Stimulated activated CD4-positive, alpha-beta T cell treated with anti-CD3 and anti-CD28 coated beads, Interleukin-1b, Interleukin-23, amount 100 ng/mL, for 24 hours (primary cell): Measurements from ENCODE around the gene GATA2.

Experiments used
- DNase-seq, 4 experiments: peaks; one replicate each; pipeline ENCODE4 v3.0.0-alpha.2; 2020; ENCODE audit warnings: low read depth in 4 of 4, low spot score in 1 of 4

GATA2 gene

DNA sequence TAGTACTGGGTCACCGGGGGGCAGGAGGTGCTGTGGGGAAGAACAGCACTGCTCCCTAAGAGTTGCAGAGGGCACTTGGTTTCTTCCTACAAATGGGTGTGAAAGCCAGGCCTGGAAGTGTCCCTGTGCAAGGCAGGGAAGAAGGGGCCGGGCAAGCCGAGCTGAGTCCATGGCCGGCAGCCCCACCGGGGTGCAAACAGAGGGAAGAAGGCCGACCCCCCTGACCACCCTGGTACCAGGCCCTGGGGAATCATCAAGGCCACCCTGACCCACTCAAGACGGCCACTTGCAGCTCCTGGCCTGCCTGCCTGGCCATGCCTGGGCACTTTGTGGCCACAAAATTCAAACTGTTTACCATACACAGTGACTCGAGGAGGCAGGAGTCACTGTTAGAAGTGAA is 17.6 kb downstream of the GATA2 start:
- no peak for DNase-seq

DNA sequence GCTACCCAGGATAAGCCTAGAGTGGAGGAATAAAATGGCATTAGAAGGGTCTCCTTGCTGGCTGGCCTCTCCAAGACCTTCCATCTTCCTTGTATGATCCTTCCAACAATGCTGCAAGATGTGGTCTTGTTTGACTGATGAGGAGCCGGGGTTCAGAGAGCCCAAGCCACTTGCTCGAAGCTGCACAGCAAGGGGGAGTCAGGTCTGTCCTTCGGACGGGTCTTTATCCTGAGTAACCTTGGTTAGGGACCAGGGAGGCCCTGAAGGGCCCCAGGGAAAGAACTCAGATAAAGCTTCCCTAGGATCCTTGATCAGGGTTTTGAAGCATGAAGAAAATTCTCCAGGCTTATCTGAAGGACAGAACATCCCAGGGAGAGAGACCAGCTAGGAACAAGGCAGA is 19.3 kb downstream of the GATA2 start:
- no peak for DNase-seq

DNA sequence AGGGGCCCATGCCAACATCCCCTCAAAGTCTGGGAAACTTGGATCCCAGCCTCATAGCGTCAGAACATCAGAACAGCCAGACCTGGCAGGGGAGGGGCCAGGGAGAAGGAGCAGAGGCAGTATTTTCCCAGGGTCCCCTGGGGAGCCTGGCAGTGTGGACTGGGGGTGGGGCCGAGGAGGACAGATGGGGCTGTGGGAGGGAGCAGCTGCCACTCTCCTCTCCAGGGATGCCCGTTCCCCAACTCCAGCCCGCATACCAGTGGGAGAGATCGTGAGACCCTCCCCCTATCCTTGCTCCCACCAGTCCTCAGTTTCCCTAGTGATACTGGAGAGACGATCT is 19.9 kb downstream of the GATA2 start:
- DNase-seq, result no peak

DNA sequence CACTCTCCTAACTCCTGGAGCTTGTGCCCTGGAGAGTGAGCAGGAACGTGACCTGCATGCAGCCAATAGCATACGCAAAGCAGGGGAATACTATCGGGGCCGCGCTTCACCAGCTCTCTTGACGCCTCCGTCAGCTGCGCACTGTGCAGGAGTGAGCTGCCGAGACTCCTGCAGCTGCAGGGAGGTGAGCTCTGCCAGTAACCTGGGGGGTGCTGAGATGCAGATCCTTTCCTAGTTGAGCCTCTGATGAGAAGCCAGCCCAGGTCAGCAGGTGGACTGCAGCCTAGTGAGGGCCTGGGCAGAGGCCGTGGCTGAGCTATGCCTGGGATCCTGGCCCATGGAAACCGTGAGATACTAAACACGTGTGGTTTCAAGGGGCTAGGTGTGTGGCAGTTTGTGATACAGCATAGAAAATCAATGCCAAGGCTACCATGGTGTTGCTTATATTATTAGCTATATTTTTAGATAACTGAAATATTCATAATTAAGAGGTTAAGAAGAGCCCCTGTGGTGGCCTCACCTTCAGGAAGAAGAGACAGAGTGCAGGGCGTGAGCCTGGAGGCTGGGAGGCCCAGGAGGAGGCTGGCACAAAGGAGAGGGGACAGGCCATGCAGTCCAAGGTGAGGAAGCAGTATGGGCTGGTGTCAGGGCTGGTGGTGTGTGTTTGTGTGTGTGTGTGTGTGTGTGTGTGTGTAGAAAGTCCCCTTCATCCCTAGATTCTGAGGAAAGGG is 20.4 kb downstream of the GATA2 start:
- no peak for DNase-seq

DNA sequence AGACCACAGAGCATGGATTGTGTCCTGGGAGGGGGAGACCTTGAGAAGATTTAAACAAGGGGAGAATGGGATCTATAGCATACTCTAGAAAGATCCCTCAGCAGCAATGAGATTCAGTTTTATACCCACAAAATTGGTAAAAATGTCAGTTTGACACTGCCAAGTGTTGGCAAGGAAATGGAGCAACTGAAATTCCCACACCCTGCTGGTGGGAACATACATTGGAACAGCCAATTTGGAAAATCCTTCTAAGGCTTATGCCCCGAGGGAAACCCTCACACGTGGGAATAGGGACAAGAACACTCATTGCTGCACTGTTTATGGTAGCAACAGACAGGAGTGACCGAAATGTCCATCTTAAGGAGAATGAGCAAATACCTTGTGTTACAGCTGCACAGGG is 21.3 kb downstream of the GATA2 start:
- no peak for DNase-seq

DNA sequence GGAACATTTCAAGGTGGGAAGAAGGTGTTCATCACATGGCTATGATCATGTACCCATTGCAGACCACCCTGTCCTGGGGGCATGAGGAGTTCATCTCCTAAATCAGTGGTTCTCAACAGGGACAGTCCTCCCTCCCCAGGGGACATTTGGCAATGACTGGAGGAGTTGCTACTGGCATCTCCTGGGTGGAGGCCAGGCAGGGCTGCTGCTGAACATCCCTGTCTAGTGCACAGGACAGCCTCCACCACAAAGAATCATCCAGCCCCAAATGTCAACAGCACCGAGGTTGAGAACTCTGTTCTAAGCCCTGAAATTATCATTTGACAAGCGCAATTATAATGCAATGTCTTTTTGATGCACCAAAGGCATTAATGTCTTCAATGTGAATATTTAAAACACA is 21.9 kb downstream of the GATA2 start:
- no peak for DNase-seq

DNA sequence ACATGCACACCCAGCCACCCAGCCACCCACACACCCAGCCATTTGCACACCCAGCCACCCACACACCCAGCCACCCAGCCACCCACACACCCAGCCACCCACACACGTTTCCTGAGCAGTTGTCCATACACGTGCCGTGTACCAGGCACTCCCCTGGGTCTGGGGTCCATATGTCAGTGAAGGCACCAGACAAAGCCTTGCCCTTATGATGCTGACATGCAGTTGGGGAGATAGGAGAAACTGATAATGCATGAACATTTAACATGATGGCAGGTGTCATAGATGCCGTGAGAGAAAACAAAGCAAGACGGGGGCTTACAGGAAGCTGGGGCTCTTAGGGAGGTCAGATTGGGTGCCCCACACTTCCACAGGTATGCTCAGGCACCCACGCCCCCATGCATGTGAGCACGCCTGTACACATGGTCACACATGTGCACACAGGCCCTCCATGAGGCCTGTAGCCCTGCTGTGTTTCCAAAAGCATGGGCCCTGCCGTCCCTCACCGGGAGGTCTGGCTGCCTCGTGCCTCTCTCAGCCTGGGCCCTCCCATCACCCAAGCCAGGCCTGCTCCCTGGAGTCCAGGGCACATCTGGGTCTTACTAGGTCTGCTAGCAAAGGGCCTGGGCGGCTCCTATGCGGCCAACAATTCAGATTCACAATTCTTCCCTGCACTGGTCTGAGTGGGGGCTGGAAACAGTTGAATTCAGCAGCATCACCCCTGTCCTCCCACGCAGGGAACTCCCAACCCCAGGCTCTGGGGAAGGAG is 22.7 kb downstream of the GATA2 start:
- DNase-seq, result no peak

DNA sequence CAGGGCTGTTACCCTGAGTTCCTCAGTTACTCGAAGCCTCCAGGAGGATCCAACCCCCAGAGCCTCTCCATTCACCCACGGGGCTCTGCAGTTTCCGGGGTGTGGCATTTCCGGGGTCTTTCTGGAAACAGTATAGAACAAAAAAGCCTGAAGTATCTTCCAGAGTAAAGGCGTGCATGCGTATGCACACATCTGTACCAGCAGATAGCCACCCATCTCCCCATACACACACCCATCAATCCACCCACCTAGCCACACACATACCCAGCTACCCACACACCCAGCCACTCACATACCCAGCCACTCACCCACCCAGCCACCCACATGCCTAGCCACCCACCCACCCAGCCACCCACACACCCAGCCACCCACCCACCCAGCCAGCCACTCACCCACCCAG is 23.4 kb downstream of the GATA2 start:
- DNase-seq, result no peak

DNA sequence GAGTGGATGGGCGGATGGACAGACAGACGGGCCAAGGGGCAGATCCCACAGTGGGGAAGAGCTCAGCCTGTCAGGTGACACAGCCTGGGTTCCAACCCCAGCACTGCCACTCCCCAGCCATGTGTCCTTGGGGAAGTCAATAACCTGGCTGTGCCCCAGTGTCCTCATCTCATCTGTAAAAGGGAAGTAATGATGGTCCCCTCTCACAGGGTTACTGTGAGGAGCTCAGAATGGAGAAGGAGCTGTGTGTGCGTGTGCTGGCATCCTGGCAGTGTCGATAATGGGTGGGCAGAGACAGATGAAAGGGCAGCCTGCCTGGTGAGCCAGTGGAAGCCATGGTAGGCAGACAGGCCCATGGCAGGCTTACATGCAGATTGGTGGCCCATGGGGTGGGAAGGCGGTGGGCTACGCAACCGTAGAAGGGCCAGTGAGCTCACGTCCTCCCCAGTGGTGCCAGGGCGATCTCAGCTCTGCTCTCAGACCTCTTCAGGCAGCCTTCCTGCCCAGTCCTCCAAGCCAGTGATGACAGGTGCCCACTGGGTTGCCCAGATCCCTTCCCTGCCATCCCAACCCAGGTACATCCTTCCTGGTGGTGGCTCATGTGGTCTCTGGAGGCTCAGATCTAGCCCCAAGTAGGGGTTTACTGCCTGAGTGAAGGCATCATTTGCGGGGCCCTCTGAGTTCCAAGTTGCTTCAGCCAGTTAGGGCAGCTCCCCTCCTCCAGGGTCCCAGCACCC is 24.0 kb downstream of the GATA2 start:
- DNase-seq, result no peak

DNA sequence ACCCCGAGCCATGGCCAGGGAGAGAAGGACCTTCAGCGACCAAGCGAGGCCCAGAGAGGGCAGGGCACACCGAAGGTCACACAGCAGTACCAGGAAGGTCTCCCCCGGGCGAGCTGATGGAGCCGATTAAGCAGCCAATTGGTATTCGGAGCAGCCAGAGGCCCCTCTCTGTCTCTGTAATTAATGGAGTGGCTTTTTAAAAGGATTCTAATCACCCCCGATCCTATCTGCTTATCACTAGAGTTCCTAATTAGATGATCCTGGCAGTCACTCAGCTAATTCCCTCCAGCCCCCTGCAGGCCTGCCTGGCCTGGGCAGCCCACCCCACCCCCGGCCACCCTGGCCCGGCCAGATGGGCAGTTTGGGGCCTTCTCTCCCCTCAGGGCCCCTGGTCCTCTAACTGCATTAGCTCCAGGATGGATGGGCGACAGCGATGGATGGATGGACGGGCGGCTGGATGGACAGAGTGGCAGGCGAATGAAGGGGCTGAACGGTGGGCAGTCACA is 24.7 kb downstream of the GATA2 start:
- no peak for DNase-seq

DNA sequence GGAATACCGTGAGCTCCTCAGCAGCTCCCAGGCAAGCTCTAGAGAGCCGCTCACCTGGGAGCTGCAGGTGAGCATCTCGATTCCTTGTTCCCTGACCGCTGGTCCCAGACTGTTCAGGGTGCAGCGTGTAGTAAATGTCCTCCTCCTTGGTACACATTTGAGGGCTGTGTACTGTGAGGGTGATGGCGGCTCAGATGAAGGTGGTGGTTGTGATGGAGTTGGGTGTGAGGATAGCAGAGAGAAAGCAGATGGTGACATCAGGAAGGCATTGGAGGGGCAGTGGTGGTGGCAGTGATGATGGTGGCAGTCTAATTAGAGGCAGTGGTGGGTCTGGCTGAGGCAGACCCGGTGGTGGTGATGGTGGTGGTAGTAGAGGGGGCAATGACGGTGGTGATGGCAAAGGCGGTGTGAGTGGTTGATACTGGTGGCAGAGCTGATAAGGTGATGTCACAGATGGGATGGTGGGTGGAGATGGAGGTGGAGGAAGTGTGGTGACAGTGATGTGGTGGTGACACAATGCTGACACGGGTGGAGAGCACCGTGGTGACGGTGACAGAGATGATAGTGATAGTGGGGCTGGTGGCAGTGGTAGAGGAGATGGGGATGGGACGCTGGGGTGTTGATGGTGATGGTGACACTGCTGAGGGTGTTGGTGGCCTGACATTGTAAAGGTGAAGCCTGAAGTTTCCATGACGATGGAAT is 26.0 kb downstream of the GATA2 start, which contains the start of gene DNAJB8:
Gene DNAJB8 (minus strand): TSS at position 51 of the 702 bp plus-strand sequence. CDS start 3,645 bp downstream, outside the sequence.
- no peak for DNase-seq

DNA sequence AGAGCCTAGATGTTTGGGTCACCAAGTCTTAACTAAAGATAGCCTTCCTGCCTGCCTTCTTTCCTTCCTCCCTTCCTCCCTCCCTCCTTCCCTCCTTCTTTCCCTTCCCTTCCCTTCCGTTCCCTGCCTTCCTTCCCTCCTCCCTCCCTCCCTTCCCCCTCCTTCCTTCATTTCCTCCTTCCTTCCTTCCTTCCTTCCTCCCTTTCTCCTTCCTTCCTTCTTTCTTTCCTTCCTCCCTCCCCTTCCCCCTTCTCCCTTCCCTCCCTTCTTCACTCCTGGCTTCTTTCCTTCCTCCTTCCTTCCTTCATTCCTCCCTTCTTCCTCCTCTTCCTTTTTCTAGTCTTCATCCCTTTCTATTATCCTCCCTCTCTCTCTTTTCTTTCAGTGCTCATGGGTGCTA is 28.3 kb downstream of the GATA2 start:
- no peak for DNase-seq

DNA sequence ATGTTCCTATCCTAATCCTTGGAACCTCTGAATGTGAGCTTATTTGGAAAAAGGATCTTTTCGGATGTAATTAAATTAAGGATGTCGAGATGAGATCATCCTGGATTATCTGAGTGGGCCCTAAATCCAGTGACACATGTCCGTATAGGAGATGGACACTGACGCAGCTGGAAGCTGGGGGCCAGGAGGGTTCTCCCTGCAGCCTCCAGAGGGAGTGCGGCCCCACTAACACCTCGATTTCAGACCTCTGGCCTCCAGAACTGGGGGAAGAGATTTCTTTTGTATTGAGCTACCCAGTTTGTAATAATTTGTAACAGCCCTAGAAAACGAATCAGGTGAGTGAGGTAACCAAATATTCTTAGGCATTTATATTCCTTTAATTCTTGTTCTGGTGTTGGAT is 28.8 kb downstream of the GATA2 start:
- no peak for DNase-seq

DNA sequence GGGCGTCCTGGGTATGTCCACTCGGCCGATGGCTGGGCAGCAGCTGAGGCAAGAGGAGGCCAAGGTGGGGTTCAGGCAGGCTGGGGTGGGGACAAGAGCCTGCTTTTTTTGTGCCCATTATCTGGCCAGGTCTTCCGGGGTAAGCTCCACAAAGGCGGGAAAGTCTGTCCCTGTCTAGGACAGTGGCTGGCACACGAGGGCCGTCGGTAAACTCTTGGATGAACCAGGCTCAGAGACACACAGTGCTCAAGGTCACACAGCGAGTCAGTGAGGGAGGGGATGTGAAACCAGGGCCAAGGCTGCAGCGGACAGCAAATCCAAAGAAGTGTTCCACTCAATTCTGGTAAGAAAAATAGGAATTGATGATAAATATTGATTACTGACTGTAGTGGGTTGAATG is 29.2 kb downstream of the GATA2 start:
- no peak for DNase-seq

DNA sequence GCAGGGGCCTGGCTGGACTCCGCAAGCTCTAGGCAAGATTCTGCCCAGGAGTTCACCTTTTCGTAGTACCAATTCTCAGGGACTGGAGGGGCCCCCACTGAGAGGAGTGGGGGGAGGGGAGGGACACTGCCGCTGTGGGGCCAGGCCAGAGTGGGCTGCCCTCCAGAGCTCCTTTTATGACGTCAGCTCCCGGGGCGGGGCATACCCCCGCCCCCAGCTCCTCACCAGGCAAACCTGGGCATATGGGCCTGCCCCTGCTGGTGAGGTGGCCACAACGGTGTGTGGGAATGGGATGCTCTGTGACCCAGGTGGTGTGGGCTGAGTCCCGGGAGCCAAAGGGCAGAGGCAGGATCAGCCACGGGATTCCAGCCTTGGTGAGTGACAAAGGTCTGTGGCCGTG is 29.6 kb downstream of the GATA2 start:
- no peak for DNase-seq

DNA sequence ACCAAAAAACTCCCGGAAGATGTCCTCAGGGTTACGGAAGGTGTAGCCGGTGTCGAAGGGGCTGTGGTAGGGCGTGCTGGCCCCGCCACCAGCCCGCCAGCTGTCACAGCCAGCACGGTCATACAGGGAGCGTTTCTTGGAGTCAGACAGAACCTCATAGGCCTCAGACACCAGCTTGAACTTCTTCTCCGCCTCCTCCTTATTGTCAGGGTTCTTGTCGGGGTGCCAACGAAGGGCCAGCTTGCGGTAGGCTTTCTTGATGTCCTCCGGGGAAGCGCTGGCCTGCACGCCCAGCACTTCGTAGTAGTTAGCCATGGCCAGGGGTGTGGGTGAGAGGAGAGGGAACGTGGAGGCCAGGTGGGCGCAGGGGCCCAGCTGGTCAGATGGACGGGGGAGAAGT is 30.1 kb downstream of the GATA2 start:
- no peak for DNase-seq

DNA sequence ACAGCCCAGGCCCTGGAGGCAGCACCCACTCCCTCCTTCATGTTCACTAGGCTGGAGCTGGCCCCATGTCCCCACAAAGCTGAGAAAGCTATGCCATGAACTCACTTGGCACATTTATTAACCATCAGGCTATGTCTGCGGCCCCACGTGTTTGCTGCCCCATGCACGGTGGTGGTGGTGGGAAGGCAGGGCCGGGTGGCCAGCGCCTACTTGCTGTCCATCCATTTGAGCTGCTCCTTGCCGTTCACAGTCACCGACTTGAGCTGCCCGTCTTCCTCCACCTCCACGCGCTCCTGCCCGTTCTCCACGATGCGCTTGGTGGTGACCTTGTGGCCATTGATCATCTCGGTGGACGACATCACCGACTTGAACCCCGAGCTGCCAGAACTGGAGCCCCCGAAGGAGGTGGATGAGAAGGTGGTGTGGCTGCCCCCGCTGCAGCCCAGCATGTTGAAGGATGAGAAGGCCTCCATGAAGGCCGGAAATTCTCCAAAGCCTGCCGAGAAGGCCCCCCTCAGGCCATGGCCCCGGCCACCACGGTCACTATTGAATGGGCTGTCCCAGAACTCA is 30.6 kb downstream of the GATA2 start:
- DNase-seq, result no peak

DNA sequence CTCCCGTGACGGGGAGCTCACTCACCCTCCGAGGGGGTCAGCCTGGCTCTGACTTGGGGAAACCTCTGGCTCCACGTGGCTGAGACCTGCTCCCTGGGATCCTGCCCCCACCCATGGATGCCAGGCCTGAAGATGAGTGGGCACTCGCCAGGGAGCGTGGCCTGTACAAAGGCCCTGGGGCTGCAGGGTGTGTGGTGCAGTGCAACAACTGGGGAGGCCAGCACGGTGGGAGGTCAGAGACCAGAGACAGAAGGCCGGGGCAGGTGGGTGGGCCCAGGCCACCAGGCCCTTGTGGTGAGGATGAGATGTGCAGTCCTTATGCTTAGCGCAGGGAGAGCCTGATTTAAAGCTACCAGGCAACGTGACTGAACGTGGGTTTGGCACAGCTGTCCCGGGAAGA is 31.3 kb downstream of the GATA2 start:
- DNase-seq, result no peak

DNA sequence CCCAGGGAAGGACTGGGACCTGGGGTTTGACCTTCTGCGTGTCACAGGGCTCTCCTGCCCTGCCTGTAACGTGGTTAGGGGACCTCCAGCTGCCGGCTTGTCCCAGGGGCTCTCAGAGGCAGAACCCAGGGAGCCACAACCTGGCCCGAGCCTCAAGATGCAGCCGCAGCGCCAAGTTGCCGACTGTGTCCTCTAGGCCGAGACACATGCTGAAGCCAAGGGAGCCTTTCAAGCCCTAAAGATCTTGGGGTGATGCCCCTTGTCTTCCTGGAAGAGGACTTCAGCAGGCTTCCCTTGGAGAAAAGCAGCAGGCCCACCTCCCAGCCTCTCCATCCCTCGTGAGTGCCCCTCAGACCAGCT is 33.6 kb downstream of the GATA2 start:
- DNase-seq, result no peak

DNA sequence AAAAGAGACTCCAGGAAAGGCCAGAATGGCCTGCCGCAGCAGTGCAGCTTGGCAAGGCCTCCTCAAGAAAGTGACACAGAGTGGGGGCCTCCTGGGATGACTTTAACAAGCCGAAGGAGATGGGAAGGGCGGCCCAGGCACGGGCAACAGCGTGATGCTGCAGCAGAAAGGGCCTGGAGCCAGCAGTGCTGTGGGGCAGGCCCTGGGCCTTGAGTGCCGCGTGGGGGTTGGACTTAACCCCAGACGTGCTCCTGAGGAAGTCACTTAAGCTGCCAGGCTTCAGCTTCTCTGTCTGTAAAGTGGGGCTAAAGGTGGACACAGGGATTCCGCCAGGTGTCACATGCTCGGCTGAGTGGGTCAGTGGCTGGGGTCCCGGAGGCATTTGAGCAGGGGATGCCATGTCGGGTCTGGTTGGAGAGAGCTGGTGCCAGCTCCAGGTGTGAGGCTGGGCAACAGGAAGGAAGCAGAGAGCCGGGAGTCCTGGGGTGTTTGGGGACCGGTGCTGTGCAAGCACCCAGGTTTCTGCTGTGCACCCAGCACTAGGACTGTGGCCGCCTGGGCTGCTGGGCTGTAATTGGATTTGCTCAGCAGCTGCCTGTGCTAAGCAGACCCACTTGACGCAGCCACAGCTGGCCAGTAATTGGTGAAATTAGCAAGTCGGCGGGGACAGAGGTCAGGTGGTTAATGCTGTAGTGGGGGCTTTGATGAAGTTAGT is 34.1 kb downstream of the GATA2 start:
- no peak for DNase-seq
